ENCODE measurements around the gene CCL22.
A peak's percentile ranks its signal among the peaks of the same experiment; 100 is the strongest.

CCL22 gene

GRCh38 chr16:57357330-57358085, 1.1 kb upstream of the CCL22 start:
- Mint-ChIP-seq H3K9me3 (no peaks in the 10 kb centered on the region), H3K4me3 (no peak overlapping the region), H3K4me1 (no peaks in the 10 kb centered on the region), H3K27ac (peak overlapping the region; percentile 49), H3K36me3 (ENCODE audit: low read depth) (no peaks in the 10 kb centered on the region), H3K27me3 (ENCODE audit: low read depth, poor library complexity) (peaks cover 20% of the 10 kb centered on the region)
- no peak for DNase-seq
- TF ChIP-seq, protein P1, sequence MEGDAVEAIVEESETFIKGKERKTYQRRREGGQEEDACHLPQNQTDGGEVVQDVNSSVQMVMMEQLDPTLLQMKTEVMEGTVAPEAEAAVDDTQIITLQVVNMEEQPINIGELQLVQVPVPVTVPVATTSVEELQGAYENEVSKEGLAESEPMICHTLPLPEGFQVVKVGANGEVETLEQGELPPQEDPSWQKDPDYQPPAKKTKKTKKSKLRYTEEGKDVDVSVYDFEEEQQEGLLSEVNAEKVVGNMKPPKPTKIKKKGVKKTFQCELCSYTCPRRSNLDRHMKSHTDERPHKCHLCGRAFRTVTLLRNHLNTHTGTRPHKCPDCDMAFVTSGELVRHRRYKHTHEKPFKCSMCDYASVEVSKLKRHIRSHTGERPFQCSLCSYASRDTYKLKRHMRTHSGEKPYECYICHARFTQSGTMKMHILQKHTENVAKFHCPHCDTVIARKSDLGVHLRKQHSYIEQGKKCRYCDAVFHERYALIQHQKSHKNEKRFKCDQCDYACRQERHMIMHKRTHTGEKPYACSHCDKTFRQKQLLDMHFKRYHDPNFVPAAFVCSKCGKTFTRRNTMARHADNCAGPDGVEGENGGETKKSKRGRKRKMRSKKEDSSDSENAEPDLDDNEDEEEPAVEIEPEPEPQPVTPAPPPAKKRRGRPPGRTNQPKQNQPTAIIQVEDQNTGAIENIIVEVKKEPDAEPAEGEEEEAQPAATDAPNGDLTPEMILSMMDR (IDR thresholded peaks at IDR 0.05), result no peak

DNA sequence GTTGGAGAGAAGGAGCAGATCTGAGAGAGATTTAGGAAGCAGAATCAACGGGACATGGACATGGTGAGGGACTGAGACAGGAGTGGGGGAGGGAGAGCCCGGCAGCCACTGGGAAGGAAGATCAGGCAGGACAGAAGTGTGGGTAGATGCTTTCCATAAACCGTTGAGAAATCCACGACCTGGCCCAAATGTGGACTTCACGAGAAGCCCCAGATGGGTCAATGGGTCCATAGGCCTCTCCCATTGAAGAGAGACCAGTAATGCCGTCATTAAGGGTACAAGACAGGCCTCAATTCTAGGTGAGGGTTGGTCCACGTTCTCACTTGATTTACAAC, 530 bp upstream of the CCL22 start:
- Mint-ChIP-seq H3K27ac (no peak overlapping the region), H3K27me3 (ENCODE audit: low read depth, poor library complexity) (peaks cover 21% of the 10 kb centered on the region), H3K36me3 (ENCODE audit: low read depth) (no peaks in the 10 kb centered on the region), H3K9me3 (no peaks in the 10 kb centered on the region), H3K4me3 (no peak overlapping the region), H3K4me1 (no peaks in the 10 kb centered on the region)
- TF ChIP-seq, protein P1 (IDR thresholded peaks at IDR 0.05), result no peak
- no peak for DNase-seq

- H3K4me1 Mint-ChIP-seq, result no peaks in the 10 kb centered on the region
- DNase-seq, result no peak
- no peaks in the 10 kb centered on the region for H3K36me3 Mint-ChIP-seq (ENCODE audit: low read depth)
- H3K4me3 Mint-ChIP-seq, result no peak overlapping the region
- H3K27ac Mint-ChIP-seq, result peak overlapping the region; percentile 48
- TF ChIP-seq, protein P1 (IDR thresholded peaks at IDR 0.05), result no peak
- no peaks in the 10 kb centered on the region for H3K9me3 Mint-ChIP-seq
- peaks cover 22% of the 10 kb centered on the region for H3K27me3 Mint-ChIP-seq (ENCODE audit: low read depth, poor library complexity)
Measured at GRCh38 chr16:57360321-57360935, 1.8 kb downstream of the CCL22 start.

GRCh38 chr16:57361404-57361803, 2.8 kb downstream of the CCL22 start:
- H3K9me3 Mint-ChIP-seq, result no peaks in the 10 kb centered on the region
- no peaks in the 10 kb centered on the region for H3K4me1 Mint-ChIP-seq
- no peaks in the 10 kb centered on the region for H3K36me3 Mint-ChIP-seq (ENCODE audit: low read depth)
- no peak overlapping the region for H3K27ac Mint-ChIP-seq
- TF ChIP-seq, protein P1 (IDR thresholded peaks at IDR 0.05), result no peak
- H3K27me3 Mint-ChIP-seq (ENCODE audit: low read depth, poor library complexity), result peaks cover 22% of the 10 kb centered on the region
- no peak for DNase-seq
- H3K4me3 Mint-ChIP-seq, result no peak overlapping the region

DNA sequence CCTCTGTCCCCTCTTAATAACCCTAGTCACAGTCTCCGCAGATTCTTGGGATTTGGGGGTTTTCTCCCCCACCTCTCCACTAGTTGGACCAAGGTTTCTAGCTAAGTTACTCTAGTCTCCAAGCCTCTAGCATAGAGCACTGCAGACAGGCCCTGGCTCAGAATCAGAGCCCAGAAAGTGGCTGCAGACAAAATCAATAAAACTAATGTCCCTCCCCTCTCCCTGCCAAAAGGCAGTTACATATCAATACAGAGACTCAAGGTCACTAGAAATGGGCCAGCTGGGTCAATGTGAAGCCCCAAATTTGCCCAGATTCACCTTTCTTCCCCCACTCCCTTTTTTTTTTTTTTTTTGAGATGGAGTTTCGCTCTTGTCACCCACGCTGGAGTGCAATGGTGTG, 5.6 kb downstream of the CCL22 start:
- DNase-seq, result no peak
- TF ChIP-seq, protein P1 (IDR thresholded peaks at IDR 0.05), result no peak
- no peaks in the 10 kb centered on the region for H3K4me1 Mint-ChIP-seq
- no peaks in the 10 kb centered on the region for H3K36me3 Mint-ChIP-seq (ENCODE audit: low read depth)
- peaks cover 22% of the 10 kb centered on the region for H3K27me3 Mint-ChIP-seq (ENCODE audit: low read depth, poor library complexity)
- no peak overlapping the region for H3K4me3 Mint-ChIP-seq
- H3K9me3 Mint-ChIP-seq, result no peaks in the 10 kb centered on the region
- no peak overlapping the region for H3K27ac Mint-ChIP-seq
